WTC11 (cell line): ENCODE results near the gene MAP3K7. TPM values are rescaled to one million over a fixed set of nuclear protein-coding genes. Genes with fewer than 3 reads are reported as not detected.

Source experiments
- ATAC-seq: fragments of 200-7000 bp; cut with Tn5 transposase; 2 replicates; pipeline ENCODE4 v1.10.0; 2021; ENCODE audit warnings: mild to moderate bottlenecking, moderate library complexity
- CTCF ChIA-PET: fragments of 300-600 bp; sonication (Branson Sonifier 250); formaldehyde crosslinking; loops from one replicate; lab custom pipeline; 2021; ENCODE audit warnings: antibody characterized with exemption; lab: Charles Lee
- POLR2A ChIA-PET: fragments of 350-600 bp; sonication (Branson Sonifier 250); formaldehyde crosslinking; loops from one replicate; lab custom pipeline; 2021; ENCODE audit warnings: antibody characterized with exemption; lab: Charles Lee
- DNase-seq: peaks from one replicate; pipeline ENCODE4 v3.0.0; 2021; ENCODE audit warnings: low spot score
- H3K27ac Mint-ChIP-seq: 2 replicates; pipeline ENCODE4 v1.8.0; 2021; ENCODE audit warnings: mixed read lengths
- H3K27me3 Mint-ChIP-seq: 2 replicates; pipeline ENCODE4 v1.8.0; 2021; ENCODE audit warnings: low read depth, mild to moderate bottlenecking, moderate library complexity, mixed read lengths
- H3K36me3 Mint-ChIP-seq: 2 replicates; pipeline ENCODE4 v1.8.0; 2021; ENCODE audit warnings: mixed read lengths
- H3K4me1 Mint-ChIP-seq: 2 replicates; pipeline ENCODE4 v1.8.0; 2022; ENCODE audit warnings: mixed read lengths
- H3K4me3 Mint-ChIP-seq: 2 replicates; pipeline ENCODE4 v1.8.0; 2021; ENCODE audit warnings: mild to moderate bottlenecking, moderate library complexity, mixed read lengths
- H3K9me3 Mint-ChIP-seq: 2 replicates; pipeline ENCODE4 v1.8.0; 2021; ENCODE audit warnings: mixed read lengths
- CREB1 ChIP-seq: sonication (generic); formaldehyde crosslinking; IDR thresholded peaks from 2 replicates; pipeline ENCODE4 v1.8.0; 2023; ENCODE audit warnings: mild to moderate bottlenecking, missing genetic modification reagents
- HMGA2 ChIP-seq: fragments of 250-450 bp; sonication (Bioruptor Pico); IDR thresholded peaks from 2 replicates; pipeline ENCODE4 v1.4.0; 2021; ENCODE audit warnings: mild to moderate bottlenecking, moderate library complexity
- JUN ChIP-seq: sonication (generic); formaldehyde crosslinking; IDR thresholded peaks from 2 replicates; pipeline ENCODE4 v1.8.0; 2023; ENCODE audit warnings: mild to moderate bottlenecking, missing genetic modification reagents
- NFE2L1 ChIP-seq: sonication (generic); formaldehyde crosslinking; IDR thresholded peaks from 2 replicates; pipeline ENCODE4 v1.8.1; 2023; ENCODE audit warnings: missing genetic modification reagents
- NFYB ChIP-seq: sonication (generic); formaldehyde crosslinking; conservative IDR thresholded peaks from 2 replicates; pipeline ENCODE4 v1.8.0; 2022; ENCODE audit warnings: low read depth, missing genetic modification reagents
- NR1H2 ChIP-seq: sonication (generic); formaldehyde crosslinking; IDR thresholded peaks from 2 replicates; pipeline ENCODE4 v1.9.0; 2021; ENCODE audit warnings: mild to moderate bottlenecking, moderate library complexity, missing genetic modification reagents
- OVOL2 ChIP-seq: fragments of 250-450 bp; sonication (Bioruptor Pico); IDR thresholded peaks from 2 replicates; pipeline ENCODE4 v1.9.0; 2021; ENCODE audit warnings: mild to moderate bottlenecking, borderline replicate concordance
- PRRX2 ChIP-seq: fragments of 250-450 bp; sonication (Bioruptor Pico); IDR thresholded peaks from 2 replicates; pipeline ENCODE4 v1.8.0; 2021; ENCODE audit warnings: mild to moderate bottlenecking
- RELA ChIP-seq: sonication (generic); formaldehyde crosslinking; IDR thresholded peaks from 2 replicates; pipeline ENCODE4 v1.8.1; 2022; ENCODE audit warnings: missing genetic modification reagents, mild to moderate bottlenecking, borderline replicate concordance
- RORB ChIP-seq: fragments of 250-450 bp; sonication (Bioruptor Pico); IDR thresholded peaks from 2 replicates; pipeline ENCODE4 v1.9.0; 2021; ENCODE audit warnings: mild to moderate bottlenecking
- TEAD1 ChIP-seq: sonication (generic); formaldehyde crosslinking; IDR thresholded peaks from 2 replicates; pipeline ENCODE4 v1.8.0; 2022; ENCODE audit warnings: mild to moderate bottlenecking, missing genetic modification reagents
- ZNF219 ChIP-seq: sonication (generic); formaldehyde crosslinking; IDR thresholded peaks from 2 replicates; pipeline ENCODE4 v1.8.0; 2023; ENCODE audit warnings: missing genetic modification reagents, mild to moderate bottlenecking, borderline replicate concordance
- ZNF232 ChIP-seq: sonication (generic); formaldehyde crosslinking; IDR thresholded peaks from 2 replicates; pipeline ENCODE4 v1.8.0; 2022; ENCODE audit warnings: mild to moderate bottlenecking, missing genetic modification reagents
- total RNA-seq: library from RNA; stranded (reverse); gene quantifications from 3 replicates; pipeline ENCODE4 v1.2.3, GENCODE V29; 2021
- TF ChIP-seq, protein P1 (sequence below): sonication (generic); formaldehyde crosslinking; IDR thresholded peaks from 2 replicates; pipeline ENCODE4 v1.8.0; 2022; ENCODE audit warnings: mild to moderate bottlenecking, missing genetic modification reagents
- TF ChIP-seq, protein P2 (sequence below): fragments of 250-450 bp; sonication (Bioruptor Pico); IDR thresholded peaks from 2 replicates; pipeline ENCODE4 v2.1.2; 2022; ENCODE audit warnings: mild to moderate bottlenecking, moderate library complexity
- TF ChIP-seq, protein P3 (sequence below): sonication (generic); formaldehyde crosslinking; IDR thresholded peaks from 2 replicates; pipeline ENCODE4 v1.8.0; 2022; ENCODE audit warnings: mild to moderate bottlenecking, missing genetic modification reagents
- TF ChIP-seq, protein P4 (sequence below): sonication (generic); formaldehyde crosslinking; IDR thresholded peaks from 2 replicates; pipeline ENCODE4 v1.8.1; 2023; ENCODE audit warnings: mild to moderate bottlenecking, missing genetic modification reagents
- TF ChIP-seq, protein P5 (sequence below): fragments of 250-450 bp; sonication (Bioruptor Pico); IDR thresholded peaks from 2 replicates; pipeline ENCODE4 v1.9.0; 2021; ENCODE audit warnings: mild to moderate bottlenecking
- TF ChIP-seq, protein P6 (sequence below): sonication (generic); formaldehyde crosslinking; IDR thresholded peaks from 2 replicates; pipeline ENCODE4 v1.8.0; 2022; ENCODE audit warnings: mild to moderate bottlenecking, missing genetic modification reagents
- TF ChIP-seq, protein P7 (sequence below): sonication (generic); formaldehyde crosslinking; IDR thresholded peaks from 2 replicates; pipeline ENCODE4 v1.8.0; 2023; ENCODE audit warnings: missing genetic modification reagents

MAP3K7 gene
- total RNA-seq, 1 experiment from 2014 or later = 36.7 TPM

DNA sequence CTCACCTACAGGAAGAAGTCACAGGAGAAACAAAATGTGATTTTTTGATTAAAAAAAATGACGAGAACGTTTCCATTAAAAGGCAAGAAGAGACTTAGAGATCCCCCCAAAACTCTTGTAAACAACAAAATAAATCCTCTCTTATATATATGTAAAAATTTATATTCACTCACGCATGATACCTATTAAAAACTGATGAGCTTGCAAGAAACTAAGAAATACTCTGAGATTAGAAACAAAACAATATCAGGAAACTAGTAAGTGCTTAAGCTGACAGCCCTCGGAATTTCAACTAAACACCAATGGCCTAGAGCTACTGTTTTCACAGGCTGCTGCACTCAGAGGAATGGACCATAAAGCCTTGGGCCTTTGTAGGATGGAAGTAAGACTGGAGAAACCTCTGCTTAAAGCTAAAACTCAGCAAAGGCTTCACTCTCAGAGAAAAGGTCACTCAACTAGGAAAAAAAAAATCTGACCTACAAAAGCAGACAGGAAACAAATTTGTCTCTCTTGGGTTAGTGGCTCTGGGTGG, 63.0 kb downstream of the MAP3K7 start:
- CTCF ChIA-PET = interaction anchor here (1.3 kb wide), 1 partner anchor 16 kb away, joined by 5 read pairs; no protein-coding TSS in a partner anchor
- POLR2A ChIA-PET = no interaction called here
- no peak for ATAC-seq

DNA sequence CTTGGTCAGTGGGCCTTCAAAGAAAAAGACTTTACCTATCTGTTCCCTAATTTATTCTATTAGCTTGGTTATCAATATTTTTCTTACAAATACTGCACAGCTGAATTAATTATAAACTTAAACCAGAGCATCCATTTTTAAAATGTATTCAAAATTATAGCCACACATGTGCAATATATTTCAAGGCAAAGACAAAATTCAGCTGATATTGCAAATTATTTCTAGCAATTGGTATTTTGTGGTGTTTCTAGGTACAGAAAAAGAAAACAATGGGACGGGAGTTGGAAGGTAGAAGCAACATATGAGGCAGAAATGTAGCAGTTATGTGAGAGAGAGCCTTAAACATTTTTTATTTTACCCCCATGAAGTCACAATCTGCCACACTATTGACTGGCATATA, 64.9 kb downstream of the MAP3K7 start:
- Mint-ChIP-seq H3K36me3 (peaks cover 5% of the 10 kb centered on the region), H3K4me1 (no peaks in the 10 kb centered on the region), H3K4me3 (no peak overlapping the region), H3K9me3 (no peaks in the 10 kb centered on the region), H3K27me3 (no peaks in the 10 kb centered on the region), H3K27ac (no peak overlapping the region)
- TF ChIP-seq JUN (no peak), OVOL2 (CRISPR knock-in tag) (no peak), NFYB (CRISPR knock-in tag) (no peak), ZNF232 (CRISPR knock-in tag) (no peak), RELA (CRISPR knock-in tag) (no peak)
- TF ChIP-seq, protein P1, sequence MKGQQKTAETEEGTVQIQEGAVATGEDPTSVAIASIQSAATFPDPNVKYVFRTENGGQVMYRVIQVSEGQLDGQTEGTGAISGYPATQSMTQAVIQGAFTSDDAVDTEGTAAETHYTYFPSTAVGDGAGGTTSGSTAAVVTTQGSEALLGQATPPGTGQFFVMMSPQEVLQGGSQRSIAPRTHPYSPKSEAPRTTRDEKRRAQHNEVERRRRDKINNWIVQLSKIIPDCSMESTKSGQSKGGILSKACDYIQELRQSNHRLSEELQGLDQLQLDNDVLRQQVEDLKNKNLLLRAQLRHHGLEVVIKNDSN (CRISPR knock-in tag) = no peak
- ATAC-seq = no peak
- DNase-seq = no peak
- ChIA-PET POLR2A (no interaction called here), CTCF (no interaction called here)

More for the DNA sequence above, 63.0 kb downstream of the MAP3K7 start:
- peaks cover 5% of the 10 kb centered on the region for H3K36me3 Mint-ChIP-seq
- peak overlapping the region; percentile 48 for H3K27ac Mint-ChIP-seq
- H3K9me3 Mint-ChIP-seq = no peaks in the 10 kb centered on the region
- TF ChIP-seq, protein P2, sequence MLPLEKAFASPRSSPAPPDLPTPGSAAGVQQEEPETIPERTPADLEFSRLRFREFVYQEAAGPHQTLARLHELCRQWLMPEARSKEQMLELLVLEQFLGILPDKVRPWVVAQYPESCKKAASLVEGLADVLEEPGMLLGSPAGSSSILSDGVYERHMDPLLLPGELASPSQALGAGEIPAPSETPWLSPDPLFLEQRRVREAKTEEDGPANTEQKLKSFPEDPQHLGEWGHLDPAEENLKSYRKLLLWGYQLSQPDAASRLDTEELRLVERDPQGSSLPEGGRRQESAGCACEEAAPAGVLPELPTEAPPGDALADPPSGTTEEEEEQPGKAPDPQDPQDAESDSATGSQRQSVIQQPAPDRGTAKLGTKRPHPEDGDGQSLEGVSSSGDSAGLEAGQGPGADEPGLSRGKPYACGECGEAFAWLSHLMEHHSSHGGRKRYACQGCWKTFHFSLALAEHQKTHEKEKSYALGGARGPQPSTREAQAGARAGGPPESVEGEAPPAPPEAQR (CRISPR knock-in tag) = no peak
- TF ChIP-seq, protein P3, sequence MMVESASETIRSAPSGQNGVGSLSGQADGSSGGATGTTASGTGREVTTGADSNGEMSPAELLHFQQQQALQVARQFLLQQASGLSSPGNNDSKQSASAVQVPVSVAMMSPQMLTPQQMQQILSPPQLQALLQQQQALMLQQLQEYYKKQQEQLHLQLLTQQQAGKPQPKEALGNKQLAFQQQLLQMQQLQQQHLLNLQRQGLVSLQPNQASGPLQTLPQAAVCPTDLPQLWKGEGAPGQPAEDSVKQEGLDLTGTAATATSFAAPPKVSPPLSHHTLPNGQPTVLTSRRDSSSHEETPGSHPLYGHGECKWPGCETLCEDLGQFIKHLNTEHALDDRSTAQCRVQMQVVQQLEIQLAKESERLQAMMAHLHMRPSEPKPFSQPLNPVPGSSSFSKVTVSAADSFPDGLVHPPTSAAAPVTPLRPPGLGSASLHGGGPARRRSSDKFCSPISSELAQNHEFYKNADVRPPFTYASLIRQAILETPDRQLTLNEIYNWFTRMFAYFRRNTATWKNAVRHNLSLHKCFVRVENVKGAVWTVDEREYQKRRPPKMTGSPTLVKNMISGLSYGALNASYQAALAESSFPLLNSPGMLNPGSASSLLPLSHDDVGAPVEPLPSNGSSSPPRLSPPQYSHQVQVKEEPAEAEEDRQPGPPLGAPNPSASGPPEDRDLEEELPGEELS (CRISPR knock-in tag) = no peak
- TF ChIP-seq, protein P4, sequence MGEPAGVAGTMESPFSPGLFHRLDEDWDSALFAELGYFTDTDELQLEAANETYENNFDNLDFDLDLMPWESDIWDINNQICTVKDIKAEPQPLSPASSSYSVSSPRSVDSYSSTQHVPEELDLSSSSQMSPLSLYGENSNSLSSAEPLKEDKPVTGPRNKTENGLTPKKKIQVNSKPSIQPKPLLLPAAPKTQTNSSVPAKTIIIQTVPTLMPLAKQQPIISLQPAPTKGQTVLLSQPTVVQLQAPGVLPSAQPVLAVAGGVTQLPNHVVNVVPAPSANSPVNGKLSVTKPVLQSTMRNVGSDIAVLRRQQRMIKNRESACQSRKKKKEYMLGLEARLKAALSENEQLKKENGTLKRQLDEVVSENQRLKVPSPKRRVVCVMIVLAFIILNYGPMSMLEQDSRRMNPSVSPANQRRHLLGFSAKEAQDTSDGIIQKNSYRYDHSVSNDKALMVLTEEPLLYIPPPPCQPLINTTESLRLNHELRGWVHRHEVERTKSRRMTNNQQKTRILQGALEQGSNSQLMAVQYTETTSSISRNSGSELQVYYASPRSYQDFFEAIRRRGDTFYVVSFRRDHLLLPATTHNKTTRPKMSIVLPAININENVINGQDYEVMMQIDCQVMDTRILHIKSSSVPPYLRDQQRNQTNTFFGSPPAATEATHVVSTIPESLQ (CRISPR knock-in tag) = no peak
- TF ChIP-seq, protein P5, sequence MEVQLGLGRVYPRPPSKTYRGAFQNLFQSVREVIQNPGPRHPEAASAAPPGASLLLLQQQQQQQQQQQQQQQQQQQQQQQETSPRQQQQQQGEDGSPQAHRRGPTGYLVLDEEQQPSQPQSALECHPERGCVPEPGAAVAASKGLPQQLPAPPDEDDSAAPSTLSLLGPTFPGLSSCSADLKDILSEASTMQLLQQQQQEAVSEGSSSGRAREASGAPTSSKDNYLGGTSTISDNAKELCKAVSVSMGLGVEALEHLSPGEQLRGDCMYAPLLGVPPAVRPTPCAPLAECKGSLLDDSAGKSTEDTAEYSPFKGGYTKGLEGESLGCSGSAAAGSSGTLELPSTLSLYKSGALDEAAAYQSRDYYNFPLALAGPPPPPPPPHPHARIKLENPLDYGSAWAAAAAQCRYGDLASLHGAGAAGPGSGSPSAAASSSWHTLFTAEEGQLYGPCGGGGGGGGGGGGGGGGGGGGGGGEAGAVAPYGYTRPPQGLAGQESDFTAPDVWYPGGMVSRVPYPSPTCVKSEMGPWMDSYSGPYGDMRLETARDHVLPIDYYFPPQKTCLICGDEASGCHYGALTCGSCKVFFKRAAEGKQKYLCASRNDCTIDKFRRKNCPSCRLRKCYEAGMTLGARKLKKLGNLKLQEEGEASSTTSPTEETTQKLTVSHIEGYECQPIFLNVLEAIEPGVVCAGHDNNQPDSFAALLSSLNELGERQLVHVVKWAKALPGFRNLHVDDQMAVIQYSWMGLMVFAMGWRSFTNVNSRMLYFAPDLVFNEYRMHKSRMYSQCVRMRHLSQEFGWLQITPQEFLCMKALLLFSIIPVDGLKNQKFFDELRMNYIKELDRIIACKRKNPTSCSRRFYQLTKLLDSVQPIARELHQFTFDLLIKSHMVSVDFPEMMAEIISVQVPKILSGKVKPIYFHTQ = no peak
- TF ChIP-seq RORB (CRISPR knock-in tag) (no peak), CREB1 (CRISPR knock-in tag) (no peak), PRRX2 (CRISPR knock-in tag) (no peak), ZNF219 (CRISPR knock-in tag) (no peak), NR1H2 (CRISPR knock-in tag) (no peak), TEAD1 (CRISPR knock-in tag) (no peak), HMGA2 (CRISPR knock-in tag) (no peak), NFE2L1 (CRISPR knock-in tag) (no peak)
- TF ChIP-seq, protein P6, sequence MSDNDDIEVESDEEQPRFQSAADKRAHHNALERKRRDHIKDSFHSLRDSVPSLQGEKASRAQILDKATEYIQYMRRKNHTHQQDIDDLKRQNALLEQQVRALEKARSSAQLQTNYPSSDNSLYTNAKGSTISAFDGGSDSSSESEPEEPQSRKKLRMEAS = no peak
- TF ChIP-seq, protein P7, sequence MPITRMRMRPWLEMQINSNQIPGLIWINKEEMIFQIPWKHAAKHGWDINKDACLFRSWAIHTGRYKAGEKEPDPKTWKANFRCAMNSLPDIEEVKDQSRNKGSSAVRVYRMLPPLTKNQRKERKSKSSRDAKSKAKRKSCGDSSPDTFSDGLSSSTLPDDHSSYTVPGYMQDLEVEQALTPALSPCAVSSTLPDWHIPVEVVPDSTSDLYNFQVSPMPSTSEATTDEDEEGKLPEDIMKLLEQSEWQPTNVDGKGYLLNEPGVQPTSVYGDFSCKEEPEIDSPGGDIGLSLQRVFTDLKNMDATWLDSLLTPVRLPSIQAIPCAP (CRISPR knock-in tag) = no peak
- no peaks in the 10 kb centered on the region for H3K27me3 Mint-ChIP-seq
- DNase-seq = no peak
- no peaks in the 10 kb centered on the region for H3K4me1 Mint-ChIP-seq
- no peak overlapping the region for H3K4me3 Mint-ChIP-seq
